Measurements from ENCODE around the gene TSPAN14. TPM values are rescaled to one million over a fixed set of nuclear protein-coding genes. Genes with fewer than 3 reads are reported as not detected.

The TSPAN14 gene
- total RNA-seq, 1 donor from 2014 or later: 169 TPM

DNA sequence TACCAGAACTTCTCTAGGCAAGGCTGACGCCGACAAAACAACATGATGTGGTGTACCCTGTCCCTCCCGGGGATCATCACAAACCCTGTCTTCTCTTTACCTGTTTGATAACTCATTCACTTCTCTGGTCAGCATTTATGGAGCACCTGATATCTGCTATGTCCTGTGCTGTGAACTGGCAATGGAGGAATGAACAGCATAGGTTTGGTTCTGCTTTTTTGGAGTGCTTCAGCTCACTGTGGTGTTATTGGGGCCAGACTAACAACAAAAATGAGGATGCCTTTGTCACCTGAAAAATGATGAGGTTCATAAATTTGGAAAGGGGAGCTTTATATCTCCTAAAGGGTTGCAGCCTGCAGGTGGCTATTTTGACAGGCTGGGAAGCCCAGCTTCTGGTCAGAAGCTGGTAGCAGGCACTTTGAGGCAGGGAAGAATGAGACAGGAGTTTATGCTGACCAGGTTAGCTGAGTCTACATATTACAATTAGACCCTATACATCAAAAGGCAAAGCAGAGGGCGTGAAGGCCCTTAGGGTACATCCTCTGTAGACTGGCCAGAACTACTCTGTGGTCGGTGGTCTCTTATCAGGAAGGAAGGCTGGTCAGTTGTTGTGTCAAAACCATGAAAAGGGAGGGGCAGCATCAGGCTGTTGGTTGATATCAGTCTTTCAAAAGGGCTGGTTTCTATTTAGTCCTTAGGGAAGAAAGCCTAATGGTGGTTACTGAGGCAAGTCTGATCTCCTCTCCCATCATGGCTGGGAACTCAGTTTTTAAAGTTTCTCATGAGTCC is 125.9 kb downstream of the TSPAN14 start:
- Histone ChIP-seq H3K4me3 (no peak overlapping the region), H3K4me1 (no peaks in the 10 kb centered on the region), H3K27me3 (ENCODE audit: low read depth) (no peaks in the 10 kb centered on the region), H3K27ac (no peak overlapping the region), H3K36me3 (no peaks in the 10 kb centered on the region), H3K9me3 (no peaks in the 10 kb centered on the region)
- TF ChIP-seq, protein P1, sequence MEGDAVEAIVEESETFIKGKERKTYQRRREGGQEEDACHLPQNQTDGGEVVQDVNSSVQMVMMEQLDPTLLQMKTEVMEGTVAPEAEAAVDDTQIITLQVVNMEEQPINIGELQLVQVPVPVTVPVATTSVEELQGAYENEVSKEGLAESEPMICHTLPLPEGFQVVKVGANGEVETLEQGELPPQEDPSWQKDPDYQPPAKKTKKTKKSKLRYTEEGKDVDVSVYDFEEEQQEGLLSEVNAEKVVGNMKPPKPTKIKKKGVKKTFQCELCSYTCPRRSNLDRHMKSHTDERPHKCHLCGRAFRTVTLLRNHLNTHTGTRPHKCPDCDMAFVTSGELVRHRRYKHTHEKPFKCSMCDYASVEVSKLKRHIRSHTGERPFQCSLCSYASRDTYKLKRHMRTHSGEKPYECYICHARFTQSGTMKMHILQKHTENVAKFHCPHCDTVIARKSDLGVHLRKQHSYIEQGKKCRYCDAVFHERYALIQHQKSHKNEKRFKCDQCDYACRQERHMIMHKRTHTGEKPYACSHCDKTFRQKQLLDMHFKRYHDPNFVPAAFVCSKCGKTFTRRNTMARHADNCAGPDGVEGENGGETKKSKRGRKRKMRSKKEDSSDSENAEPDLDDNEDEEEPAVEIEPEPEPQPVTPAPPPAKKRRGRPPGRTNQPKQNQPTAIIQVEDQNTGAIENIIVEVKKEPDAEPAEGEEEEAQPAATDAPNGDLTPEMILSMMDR (IDR thresholded peaks at IDR 0.05): no peak
- no peak for DNase-seq
- intact Hi-C loops (cut with DNase I): no loop called here
- no peak for ATAC-seq

DNA sequence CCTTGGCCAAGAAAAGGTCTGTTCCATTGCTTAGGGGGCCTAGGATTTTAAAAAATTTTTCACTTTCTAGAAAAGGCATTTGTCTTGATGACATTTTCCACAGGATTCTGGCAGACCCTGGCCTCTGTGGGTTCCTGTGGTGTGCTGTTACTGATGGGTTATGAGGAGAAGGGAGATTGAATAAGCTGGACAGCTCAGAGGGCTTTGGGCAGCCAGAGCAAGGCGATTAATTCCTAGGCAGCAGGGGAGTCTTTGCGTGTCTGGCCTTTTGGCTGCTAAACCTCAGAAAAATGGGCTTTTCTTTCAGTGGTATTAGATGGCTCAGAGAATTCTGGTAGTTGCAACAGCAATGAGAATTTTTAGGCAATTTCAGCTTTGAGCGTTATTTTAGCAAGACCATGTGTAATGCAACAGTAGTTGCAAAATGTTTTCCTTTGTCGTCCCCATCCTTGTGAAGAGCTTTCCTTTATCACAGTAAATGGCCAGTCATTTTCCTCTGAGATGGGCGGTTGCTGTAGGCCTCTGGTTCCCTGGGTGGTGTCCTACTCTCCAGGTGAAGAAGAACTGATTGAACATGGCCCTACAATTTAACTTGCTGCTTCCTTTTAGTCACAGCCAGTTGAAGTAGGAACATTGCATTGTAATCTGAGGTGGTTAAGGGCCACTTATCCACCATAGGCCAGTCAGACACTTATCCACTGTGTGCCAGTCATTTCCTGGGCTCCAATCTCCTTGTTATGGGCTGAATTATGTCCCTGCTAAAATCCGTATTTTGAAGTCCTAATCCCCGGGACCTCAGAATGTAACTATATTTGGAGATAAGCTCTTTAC is 126.7 kb downstream of the TSPAN14 start:
- no peak overlapping the region for H3K27ac ChIP-seq
- no peak for DNase-seq
- TF ChIP-seq, protein P1 (IDR thresholded peaks at IDR 0.05): no peak
- no peaks in the 10 kb centered on the region for H3K9me3 ChIP-seq
- peak; percentile 54 to 63 for ATAC-seq
- H3K4me3 ChIP-seq: no peak overlapping the region
- H3K36me3 ChIP-seq: no peaks in the 10 kb centered on the region
- H3K27me3 ChIP-seq (ENCODE audit: low read depth): no peaks in the 10 kb centered on the region
- intact Hi-C loops (cut with DNase I): no loop called here
- H3K4me1 ChIP-seq: no peaks in the 10 kb centered on the region

DNA sequence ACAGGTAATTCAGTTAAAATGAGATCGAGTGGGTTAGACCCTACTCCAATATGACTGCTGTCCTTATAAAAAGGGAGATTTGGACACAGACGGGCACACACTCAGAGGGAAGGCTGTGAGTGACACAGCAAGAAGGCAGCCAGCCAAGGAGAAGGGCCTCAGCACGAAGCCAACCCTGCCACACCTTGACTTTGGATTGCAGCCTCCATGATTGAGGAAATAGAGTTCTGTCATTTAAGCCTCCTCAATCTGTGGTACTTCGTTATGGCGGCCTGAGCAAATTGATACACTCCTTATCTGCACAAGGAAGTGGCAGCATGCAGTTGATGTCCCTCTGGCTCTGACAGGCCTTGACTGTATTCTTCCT is 127.3 kb downstream of the TSPAN14 start:
- TF ChIP-seq, protein P1 (IDR thresholded peaks at IDR 0.05): no peak
- no peaks in the 10 kb centered on the region for H3K27me3 ChIP-seq (ENCODE audit: low read depth)
- intact Hi-C loops (cut with DNase I): no loop called here
- no peaks in the 10 kb centered on the region for H3K9me3 ChIP-seq
- no peaks in the 10 kb centered on the region for H3K36me3 ChIP-seq
- H3K4me3 ChIP-seq: no peak overlapping the region
- DNase-seq (no peak), ATAC-seq (peak in 1 of 2 donors; percentile 38)
- no peak overlapping the region for H3K27ac ChIP-seq
- no peaks in the 10 kb centered on the region for H3K4me1 ChIP-seq

DNA sequence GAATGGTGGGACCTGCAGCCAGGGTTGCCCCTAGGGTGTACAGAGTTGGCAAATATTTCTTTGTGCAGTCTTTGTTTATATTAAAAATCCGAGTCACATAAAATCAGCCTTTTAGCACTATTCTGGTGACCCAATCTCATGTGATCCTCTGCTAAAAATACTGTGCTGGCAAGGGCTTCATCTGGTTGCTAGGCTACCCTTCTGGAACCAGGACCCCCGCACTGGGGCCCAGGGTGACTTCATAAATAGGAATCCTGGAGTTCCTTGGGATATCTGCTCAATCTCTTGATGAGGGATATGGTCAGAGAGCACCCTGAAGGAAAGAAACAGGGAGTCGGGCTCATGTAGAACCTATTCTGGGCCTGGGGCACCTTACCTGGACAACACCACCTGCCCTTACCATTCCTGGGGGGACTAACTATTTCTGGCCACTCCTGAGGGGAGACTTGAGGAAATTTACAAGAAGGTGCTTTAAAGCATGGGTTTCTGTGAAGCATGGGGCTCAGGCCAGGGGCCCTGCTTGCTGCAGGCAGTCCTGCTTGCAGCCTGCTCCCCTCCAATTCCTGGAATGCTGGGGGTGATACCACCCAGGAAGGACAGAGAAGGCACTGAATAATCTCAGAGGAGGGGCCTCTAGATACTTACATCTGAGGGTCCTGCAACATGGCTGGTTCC is 128.3 kb downstream of the TSPAN14 start:
- no peaks in the 10 kb centered on the region for H3K27me3 ChIP-seq (ENCODE audit: low read depth)
- no peaks in the 10 kb centered on the region for H3K4me1 ChIP-seq
- DNase-seq (no peak), ATAC-seq (no peak)
- TF ChIP-seq, protein P1 (IDR thresholded peaks at IDR 0.05): no peak
- no peak overlapping the region for H3K27ac ChIP-seq
- intact Hi-C loops (cut with DNase I): no loop called here
- H3K9me3 ChIP-seq: no peaks in the 10 kb centered on the region
- H3K4me3 ChIP-seq: no peak overlapping the region
- H3K36me3 ChIP-seq: no peaks in the 10 kb centered on the region

Other genes with a start within 250 kb of the TSPAN14 start
- gene ANXA11, start 248.8 kb upstream of the TSPAN14 start, total RNA-seq: 306 TPM
- gene MAT1A, start 164.7 kb upstream of the TSPAN14 start, total RNA-seq: 1.0 TPM
- gene DYDC1, start 97.6 kb upstream of the TSPAN14 start, total RNA-seq: 0.77 TPM
- gene DYDC2, start 97.5 kb upstream of the TSPAN14 start, total RNA-seq: 4.2 TPM
- gene PRXL2A, start 45.8 kb upstream of the TSPAN14 start, total RNA-seq: 33.3 TPM
- gene SH2D4B, start 83.6 kb downstream of the TSPAN14 start, total RNA-seq: 1.4 TPM

Data from lower lobe of right lung (tissue), 2 donors.